ENCODE data around the gene ZNF569.
"Not testable (repeated sequence)": the region's sequence is repeated elsewhere in the genome, so short reads cannot be mapped to it uniquely, and the experiment has no call there.

ZNF569 gene

DNA sequence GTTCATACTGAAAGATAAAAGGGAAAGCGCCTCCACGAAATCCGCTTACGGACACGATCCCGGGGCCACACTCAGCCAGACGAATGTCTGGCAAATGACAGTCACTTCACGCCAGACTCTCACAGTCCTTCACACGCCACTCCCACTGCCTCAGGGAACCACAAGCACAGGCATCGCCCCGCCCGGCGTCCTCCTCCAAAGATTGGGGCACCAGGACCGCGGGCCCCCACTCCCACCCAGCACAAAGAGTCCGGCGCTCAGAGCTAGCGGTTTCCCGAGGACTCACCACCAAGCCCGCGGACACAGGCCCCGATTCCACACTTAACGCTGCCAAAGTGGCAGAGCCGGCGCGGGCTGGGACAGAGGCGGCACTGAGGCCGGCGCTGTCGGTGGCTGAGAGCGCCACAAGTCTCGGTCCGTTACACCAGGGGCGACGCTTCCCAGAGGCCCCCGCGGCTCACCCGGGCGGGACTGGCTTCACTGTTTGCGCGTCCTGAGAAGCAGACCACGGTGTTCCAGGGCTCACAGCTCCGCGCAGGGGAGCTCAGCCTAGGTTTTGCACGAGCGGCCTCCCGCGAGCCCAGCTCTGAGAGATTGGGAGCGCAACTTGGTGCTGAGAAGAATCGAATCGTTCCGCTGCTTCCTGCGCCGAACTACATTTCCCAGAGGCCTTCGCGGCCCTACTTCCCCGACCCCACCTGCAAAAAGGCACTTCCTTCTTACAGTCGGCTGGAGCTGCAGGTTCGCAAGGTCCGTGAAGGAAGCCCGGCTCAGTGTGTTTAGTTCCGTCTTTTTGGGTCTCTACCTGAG lies at the start of gene ZNF569:
ZNF569 (minus strand) TSS at position 647 of the 810 bp plus-strand sequence. CDS start 22,523 bp downstream, outside the sequence.
- DNase-seq: peak; percentile 88

DNA sequence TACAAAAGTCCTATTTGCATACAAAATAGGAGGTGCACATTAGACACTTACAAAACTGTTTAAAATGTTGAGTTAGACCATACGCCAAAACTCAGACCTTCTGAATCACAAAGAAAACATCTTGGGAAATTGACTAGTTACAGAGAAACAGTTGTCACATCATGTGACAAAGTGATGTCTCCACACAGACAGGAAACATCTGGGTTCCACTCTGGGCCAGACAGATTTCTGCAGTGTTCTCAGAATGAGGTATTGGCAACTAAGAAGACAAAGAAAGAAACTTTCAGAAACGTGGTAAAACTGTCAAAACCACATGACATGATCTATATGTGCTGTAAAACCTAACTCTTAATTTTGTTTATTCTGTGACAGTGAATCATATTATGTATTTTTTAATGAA lies 46.2 kb upstream of the ZNF569 start:
- DNase-seq: no peak

DNA sequence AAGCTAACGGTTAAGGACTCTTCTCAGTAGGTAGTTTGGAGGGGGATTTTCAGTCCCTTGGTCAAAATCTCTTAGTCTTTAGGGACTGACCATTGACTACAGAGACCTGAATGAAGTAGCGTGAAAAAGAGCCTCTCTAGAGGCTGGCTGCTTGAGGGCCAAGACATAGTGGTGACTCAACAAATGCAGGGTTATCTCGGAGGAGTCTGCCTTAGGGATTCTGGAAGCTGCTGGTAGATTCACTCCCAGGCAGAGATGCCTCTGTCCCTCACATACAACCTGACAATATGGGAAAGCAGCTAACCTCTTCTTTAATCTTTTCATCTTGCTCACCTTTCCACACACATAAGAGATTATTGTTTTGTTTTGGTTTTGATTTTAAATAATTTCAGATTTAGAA lies 44.6 kb upstream of the ZNF569 start:
- no peak for DNase-seq

DNA sequence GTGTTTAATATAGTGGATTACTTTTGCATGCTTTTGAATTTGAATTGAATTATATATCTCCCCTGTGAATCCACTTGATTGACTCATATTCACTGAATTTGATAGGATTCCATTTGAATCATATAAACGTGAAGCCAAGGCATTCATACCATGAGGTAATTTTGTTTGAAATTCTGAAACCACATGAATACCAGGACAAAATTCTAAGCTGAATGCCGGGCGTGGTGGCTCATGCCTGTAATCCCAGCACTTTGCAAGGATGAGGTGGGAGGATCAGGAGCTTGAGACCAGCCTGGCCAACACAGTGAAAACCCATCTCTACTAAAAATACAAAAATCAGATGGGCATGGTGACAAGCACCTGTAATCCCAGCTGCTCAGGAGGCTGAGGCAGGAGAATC lies 43.9 kb upstream of the ZNF569 start:
- no peak for DNase-seq

DNA sequence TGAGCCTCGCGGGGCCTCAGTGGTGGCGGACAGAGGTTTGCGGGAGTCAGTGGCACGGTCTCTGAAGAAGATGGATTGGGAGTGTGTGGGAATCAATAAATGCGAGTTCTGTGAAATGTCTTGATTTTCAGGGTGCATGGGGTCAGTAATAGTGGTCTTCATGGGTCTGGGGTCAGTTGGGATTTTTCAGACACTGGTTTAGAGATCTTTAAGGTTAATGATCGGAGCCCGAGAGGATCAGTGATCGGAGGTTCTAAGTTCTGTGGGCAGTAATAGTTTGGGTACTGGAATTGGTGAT lies 39.9 kb upstream of the ZNF569 start:
- no peak for DNase-seq

DNA sequence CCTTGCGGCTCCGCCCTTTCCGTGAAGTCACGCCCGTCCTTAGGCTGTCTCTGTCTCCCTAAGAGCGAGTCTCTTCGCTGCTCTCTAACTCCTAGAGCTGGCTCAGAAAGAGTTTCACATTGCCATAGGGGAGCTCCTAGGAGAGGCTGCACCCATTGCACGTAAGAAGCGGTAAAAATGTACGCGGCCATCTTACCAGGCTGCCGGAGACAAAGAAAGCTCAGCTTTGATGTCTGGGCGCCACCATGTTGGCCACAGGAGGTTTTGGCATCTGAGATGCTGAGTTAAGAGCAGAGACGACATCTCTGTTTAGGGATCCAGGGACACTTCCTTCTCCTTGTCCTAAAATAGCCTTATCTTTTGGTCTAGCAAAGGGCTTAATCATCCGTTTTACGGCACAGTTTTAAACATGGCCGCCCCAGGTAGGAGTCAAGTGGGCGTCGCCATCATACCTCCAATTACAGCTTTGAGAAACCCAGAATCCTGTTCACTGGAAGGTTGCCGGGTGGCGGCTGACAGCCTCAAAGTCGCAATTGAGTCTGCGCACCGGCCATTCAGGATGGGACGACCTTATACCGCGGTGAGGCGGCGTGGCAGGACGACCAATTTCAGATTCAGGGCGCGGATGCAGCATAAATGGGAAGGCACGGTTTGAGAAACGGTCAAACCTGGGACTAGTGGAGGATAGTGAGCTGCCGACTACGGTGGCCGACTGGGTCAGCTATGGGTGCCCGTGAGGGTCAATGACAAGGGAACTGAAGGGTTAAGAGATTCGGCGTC lies 39.3 kb upstream of the ZNF569 start, which contains the start of gene ZNF793:
ZNF793 (plus strand) TSS at position 553 of the 780 bp plus-strand sequence. CDS start 16,501 bp downstream, outside the sequence.
- peak; percentile 82 for DNase-seq

DNA sequence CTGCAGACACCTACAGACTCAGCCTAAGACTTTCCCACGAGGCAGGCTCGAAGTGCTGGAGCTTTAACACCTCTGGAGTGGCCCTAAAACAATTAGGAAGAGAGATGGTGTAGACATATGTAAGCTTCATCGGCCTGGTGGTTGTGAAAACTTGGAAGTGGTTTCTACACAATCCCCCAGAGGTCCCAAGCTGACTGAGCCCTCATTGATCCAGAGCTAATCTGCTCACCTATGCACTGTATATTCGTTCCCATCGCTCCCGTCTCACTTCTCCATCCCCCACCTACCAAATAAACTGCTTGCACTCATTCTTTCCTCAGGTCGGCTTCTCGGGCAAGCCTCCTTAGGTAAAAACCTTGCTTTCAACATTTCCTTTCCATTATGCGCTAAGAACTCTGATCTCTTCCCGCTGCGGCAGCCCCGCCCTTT lies 38.7 kb upstream of the ZNF569 start:
- no peak for DNase-seq

DNA sequence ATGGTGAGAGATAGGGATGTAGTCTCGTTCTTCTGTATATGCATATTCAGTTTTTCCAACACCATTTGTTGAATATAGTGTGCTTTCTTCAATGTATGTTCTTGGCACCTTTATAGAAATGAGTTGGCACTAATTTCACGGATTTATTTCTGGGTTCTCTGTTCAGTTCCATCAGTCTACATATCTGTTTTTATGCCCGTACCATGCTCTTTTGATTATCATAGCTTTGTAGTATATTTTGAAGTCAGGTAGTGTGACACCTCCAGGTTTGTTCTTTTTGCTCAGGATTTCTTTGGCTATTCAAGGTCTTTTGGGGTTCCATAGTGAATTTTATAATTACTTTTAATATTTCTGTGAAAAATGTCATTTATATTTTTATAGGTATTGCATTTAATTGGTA lies 25.0 kb upstream of the ZNF569 start:
- DNase-seq: no peak

DNA sequence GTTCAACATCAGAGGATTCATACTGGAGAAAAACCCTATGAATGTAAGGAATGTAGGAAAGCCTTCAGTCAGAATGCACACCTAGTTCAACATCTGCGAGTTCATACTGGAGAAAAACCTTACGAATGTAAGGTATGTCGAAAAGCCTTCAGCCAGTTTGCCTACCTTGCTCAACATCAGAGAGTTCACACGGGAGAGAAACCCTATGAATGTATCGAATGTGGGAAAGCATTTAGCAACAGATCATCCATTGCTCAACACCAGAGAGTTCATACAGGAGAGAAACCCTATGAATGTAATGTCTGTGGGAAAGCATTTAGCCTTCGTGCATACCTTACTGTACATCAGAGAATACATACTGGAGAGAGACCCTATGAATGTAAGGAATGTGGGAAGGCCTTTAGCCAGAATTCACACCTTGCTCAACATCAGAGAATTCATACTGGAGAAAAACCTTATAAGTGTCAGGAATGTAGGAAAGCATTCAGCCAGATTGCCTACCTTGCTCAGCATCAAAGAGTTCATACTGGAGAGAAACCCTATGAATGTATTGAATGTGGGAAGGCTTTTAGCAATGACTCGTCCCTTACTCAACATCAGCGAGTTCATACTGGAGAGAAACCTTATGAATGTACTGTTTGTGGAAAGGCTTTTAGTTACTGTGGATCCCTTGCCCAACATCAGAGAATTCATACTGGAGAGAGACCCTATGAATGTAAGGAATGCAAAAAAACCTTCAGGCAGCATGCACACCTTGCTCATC lies 17.3 kb upstream of the ZNF569 start:
- DNase-seq: no peak

DNA sequence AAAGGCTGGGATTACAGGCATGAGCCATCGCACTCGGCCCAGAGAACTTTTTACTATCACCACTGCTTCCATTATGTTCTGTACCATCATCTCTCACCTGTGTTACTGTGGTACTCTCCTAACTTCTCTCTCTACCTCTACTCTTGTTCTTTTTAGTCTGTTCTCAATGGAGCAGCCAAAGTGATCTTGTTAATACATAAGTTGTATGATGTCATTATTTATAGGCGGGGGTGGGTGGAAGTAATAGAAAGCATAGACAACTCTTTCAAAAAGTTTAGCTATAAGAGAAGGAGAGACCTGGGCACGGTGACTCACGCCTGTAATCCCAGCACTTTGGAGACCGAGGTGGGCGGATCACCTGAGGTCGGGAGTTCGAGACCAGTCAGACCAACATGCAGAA lies 4.9 kb upstream of the ZNF569 start:
- DNase-seq: no peak

DNA sequence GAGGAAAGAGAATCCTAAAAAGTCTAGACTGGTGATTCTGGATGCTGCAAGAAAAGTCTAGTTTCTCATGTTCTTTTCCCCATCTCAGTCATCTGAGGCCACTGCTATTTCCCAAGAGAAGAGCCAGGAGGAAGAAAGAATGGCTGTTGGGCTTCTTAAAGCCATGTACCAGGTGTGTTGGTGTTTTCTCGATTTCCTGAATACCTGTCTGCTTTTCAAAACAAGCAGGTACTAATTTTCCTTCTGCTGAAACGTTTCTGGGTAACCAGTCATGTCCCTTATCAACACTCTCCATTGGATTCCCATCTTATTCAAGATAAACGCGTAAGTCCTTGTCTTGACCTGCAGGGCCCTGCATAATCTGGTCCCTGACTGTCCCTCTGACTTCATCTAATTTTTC lies 3.0 kb upstream of the ZNF569 start:
- no peak for DNase-seq

DNA sequence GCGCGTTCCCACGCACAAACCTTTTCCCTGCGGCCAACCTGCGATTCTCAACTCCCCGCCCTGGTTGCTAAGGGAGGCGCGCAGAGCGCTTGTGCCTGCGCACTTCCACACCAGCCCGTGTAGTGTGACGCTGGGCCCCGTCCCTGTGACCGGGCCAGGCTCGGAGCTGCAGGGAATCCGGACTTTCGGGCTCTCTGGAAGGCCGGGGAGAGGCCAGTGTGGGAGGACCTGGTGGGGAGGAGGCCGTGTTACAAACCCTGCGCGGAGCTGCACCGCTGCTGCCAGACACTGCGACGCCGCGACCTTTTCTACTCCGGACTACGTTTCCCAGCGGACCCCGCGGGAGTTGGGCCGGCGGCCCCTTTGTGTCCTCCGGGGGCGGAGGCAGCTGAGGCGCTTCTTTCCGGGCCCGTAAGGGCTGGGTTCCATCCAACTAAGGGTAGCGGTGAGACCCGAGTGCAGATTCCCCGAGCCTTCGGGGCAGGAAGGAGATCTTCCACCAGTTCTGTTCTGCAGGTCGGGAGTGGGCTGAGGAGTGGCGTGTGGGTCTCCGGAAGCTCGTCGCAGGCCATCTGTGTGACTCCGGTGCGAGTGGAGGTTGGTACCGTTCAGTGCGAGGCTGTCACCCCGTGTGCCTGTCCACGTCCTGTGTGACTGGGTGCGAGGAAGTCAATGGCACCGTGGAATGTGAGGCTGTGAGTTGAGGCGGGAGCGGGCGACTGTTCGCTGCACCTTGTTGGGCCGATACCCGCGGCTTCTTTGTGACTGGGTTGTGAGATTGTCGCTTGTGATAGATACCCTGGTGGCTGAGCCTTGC lies 1.9 kb upstream of the ZNF569 start, which contains the start of gene ZNF570:
ZNF570 (plus strand) TSS at position 396 of the 817 bp plus-strand sequence. CDS start 999 bp downstream, outside the sequence.
- DNase-seq: peak; percentile 91

DNA sequence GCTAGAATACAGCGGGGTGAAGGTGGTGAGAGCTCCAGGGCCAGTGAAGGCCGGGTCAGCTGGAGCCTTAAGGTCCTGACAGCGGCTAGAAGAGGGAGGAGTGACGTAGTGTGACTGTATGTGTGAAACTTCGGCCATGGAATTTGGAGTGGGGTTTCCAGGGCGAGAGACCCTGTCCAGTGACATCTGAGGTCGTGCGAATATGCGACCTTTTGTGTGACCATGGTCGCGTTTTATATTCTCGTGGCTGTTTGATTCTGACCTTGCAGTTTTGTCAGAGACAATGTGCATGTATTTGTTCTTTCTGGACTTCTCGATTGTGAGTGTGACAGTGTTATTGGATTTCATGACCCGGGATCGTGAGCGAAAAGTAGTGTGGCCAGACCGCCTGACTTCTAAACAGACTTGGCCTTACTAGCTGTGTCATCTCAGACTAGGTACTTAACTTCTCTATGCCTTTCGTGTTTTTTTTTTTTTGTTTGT lies 405 bp upstream of the ZNF569 start:
- DNase-seq: no peak

DNA sequence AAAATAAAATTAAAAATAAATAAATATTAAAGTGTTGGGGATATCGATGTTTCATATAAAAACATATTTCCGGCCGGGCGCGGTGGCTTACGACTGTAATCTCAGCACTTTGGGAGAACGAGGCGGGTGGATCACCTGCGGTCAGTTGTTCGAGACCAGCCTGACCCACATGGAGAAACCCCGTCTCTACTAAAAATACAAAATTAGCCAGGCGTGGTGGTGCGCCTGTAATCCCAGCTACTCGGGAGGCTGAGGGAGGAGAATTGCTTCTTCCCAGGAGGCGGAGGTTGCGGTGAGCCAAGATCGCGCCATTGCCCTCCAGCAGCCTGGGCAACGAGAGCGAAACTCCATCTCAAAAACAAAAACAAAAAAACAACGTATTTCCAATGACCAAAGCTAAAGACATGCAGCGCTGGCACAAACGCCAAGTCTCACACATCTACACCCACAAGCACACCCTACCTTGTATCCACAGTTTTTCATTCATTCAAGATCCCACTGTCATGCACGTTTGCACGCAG lies 907 bp downstream of the ZNF569 start:
- DNase-seq: no peak

DNA sequence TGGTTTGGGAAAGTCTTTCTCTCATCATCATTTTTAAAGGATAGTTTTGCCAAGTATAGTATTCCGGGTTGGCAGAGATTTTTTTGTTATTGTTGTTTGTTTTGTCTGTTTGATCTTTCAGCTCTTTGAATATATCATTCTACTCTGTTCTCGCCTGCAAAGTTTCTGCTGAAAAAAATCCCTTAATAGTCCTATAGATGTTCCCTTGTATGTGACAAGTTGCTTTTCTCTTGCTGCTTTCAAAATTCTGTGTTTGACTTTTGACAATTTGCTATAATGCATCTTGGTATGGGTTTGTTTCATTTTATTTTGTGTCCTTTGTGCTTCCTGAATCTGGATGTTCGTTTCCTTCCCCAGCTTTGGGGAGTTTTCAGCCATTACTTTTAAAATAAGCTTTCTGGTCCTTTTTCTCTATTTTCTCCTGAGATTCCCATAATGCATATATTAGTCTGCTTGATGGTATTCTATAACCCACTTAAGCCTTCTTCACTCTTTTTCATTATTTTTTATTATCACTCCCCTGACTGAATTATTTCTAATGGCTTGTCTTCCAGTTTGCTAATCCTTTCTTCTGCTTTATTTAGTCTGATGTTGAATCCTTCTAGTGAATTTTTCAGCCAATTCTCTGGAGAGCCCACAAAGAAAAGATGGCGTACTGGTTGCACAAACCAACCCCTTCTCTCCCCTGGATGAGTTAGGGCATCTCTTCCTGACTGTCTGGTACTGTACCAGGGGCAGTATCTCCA lies 14.6 kb downstream of the ZNF569 start:
- no peak for DNase-seq

DNA sequence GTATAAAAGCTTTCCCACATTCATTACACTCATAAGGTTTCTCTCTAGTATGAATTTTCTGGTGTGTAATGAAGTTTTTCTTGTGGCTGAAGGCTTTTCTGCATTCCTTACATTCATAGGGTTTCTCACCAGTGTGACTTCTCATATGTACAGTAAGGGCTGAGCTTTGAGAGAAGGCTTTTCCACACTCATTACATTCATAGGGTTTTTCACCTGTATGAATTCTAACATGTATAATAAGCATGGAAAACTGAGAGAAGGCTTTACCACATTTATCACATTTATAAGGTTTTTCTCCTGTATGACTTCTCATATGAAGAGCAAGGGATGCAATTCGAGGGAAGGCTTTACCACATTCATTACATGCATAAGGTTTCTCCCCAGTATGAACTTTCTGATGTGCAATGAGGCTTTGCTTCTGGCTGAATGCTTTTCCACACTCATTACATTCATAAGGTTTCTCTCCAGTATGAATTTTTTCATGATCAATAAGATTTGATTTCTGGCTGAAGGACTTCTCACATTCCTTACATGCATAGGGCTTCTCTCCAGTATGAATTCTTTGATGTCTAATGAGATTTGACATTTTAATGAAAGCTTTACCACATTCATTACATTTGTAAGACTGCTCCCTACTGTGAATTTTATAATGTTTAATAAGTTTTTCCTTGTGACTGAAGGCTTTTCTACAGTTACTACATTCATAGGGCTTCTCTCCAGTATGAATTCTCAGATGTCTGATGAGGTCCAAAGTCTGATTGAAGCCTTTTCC lies 53.7 kb downstream of the ZNF569 start:
- no peak for DNase-seq

DNA sequence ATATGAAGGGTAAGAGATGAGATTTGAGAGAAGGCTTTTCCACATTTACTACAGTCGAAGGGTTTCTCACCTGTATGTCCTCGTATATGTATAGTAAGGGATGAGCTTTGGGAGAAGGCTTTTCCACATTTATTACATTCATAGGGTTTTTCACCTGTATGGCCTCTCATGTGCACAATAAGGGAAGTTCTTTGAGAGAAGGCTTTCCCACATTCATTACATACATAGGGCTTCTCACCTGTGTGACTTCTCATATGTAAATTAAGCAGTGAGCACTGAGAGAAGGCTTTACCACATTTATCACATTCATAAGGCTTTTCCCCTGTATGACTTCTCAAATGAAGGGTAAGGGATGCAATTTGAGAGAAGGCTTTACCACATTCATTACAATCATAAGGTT lies 54.5 kb downstream of the ZNF569 start:
- no peak for DNase-seq

DNA sequence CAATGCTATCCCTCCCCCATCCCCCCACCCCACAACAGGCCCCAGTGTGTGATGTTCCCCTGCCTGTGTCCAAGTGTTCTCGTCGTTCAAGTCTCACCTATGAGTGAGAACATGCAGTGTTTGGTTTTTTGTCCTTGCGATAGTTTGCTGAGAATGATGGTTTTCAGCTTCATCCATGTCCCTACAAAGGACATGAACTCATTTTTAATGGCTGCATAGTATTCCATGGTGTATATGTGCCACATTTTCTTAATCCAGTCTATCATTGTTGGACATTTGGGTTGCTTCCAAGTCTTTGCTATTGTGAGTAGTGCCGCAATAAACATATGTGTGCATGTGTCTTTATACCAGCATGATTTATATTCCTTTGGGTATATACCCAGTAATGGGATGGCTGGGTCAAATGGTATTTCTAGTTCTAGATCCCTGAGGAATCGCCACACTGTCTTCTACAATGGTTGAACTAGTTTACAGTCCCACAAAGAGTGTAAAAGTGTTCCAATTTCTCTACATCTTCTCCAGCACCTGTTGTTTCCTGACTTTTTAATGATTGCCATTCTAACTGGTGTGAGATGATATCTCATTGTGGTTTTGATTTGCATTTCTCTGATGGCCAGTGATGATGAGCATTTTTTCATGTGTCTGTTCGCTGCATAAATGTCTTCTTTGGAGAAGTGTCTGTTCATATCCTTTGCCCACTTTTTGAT lies 61.0 kb downstream of the ZNF569 start:
- DNase-seq: not testable (repeated sequence)

DNA sequence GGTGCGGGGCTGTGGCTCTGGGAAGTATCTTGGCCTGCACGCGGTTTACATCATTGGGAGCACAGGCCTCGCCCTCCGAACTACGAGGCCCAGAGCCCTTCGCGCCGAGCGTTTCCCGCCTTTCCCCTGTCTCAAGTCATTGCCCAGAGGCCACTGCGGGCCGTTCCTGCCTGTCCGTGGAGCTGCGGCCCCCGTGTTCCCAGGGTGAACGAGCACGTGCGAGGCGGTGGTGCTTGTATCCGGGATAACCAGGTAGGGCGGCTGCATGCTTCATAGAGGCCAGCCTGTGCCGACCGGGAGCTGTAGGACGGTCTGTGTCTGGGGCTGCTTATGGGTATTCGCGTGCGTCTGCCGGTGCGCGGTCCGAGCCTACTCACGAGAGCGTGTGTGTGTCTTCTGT lies 63.8 kb downstream of the ZNF569 start:
- no peak for DNase-seq

DNA sequence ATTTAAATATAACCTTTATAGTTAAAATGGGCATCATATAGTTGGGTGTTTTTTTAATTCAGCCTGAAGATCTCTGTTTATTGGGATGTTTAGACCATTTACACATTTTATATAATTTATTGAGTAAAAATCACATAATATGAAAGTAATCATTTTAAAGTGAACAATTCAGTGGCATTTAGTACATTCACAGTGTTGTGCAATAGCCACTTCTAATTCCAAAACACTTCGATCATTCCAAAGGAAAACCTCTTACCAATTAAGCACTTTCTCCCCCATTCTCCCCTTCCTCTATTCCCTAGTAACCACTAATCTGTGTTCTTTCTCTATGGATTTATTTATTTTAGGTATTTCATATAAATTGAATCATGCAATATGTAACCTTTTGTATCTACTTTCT lies 66.2 kb downstream of the ZNF569 start:
- DNase-seq: no peak
